ENCODE data around the gene CANT1.
"Not testable (repeated sequence)": the region's sequence is repeated elsewhere in the genome, so short reads cannot be mapped to it uniquely, and the experiment has no call there.

Gene CANT1

DNA sequence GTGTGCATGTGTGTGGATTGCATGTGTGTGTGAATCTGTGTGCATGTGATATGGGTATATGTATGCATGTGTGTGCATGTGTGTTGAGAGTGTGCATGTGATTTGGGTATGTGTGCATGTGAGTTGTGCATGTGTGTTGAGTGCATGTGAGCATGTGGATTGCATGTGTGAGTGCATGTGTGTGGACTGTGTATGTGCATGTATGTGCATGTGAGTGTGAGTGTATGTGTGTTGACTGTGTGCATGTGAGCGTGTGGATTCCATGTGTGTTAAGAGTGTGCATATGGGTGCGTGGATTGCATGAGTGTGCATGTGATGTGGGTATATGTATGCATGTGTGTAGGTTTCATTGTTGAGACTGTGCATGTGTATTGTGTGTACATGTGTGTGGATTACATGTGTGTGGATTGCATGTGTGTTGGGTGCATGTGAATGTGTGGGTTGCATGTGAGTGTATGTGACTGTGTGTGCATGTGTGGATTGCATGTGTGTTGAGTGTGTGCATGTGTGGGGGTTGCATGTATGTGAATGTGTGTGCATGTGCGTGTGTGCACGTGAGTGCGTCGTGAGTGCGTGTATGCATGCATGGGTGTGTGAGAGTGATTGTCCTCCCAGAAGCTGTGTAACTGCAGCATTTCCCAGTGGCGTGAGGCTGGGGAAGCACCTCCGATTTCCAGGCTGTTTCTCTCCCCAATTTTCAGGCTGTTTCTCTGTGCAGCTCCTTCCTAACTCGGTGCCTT, 33.8 kb upstream of the CANT1 start:
- no peak for DNase-seq

DNA sequence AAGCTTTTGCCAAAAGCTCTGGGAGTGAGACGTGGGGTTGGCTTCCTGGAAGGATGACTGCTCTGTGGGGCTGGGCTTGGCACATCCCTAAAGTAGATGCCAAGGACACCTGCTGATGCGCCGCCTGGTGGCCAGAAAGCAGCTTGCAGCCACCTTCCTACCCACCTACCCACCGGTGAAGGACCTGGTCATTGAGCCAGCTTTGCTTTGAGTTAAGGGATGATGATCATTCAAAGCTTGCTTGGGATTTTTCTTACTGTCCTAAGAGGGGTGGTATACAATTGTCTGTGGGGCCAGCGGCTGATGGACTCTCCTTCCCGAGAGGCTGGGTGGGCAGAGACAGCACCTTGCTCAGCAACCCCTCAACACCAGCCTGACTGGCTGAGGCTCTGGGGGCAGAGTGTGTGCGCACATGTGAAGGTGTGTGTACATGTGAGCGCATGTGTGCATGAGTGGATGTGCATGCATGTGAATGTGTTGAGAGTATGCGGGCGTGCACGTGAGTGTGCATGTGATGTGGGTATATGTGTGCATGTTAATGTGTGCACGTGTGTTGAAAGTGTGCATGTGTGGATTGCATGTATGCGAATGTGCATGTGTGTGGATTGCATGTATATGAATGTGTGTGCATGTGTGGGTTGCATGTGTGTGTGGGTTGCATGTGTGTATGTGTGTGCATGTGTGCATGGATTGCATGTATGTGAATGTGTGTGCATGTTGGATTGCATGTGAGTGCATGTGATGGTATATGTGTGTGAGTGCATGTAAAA, 33.0 kb upstream of the CANT1 start:
- peak; percentile 64 for DNase-seq

DNA sequence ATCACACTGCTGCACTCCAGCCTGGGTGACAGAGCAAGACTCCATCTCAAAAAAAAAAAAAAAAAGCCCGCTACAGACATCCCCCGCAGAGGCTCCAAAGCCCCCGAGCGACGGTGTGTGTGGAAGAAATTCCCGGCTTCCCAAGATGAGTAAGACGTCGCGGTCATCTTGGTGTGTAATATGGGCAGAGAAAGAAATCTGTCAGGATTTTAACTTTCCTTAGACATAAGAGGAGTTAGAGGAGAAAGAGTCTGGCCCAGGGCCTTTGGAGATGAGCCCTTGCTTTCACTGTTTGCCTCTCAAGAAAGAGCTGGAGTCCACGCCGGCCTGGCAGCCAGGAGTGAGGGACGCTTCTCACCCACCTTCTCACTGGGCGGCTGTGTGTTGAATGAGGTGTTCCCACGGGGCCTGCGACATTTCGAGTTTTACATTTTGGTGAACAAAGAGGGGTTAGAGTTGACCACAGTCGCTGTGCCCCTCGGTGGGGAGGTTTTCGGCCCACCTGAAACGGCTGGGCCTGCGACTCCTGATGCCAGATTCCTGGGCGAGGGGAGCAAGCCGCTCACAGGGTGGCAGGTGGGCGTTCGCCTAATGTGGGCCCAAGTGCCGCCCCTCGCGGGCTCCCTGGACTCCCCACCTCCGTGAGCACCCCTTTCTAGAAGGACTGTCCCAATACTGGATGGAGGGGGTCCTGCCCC, 32.3 kb upstream of the CANT1 start:
- DNase-seq, result no peak

DNA sequence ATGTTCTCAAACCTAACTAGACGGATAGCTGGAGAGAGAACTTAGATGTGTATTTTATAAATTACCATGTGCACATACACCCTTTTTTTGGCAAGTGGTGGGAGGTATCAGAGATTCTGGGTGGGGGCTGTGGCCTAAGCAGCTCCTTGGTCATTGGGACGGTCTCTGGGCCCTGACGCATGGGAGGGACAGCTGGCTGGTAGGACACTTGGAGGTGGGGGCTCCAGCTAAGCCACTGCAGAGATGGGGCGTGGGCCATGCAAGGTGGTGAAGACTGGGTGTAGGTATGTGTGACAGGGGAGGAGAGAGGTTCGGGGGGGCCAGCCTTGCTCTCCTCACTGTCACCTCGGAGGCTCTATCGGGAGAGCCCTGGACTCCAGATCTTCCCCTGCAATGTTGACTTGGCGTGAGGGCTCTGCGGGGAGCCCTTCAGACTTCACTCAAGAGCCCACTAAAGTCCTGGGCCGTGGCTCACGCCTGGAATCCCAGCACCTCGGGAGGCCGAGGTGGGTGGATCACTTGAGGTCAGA, 31.5 kb upstream of the CANT1 start:
- no peak for DNase-seq

DNA sequence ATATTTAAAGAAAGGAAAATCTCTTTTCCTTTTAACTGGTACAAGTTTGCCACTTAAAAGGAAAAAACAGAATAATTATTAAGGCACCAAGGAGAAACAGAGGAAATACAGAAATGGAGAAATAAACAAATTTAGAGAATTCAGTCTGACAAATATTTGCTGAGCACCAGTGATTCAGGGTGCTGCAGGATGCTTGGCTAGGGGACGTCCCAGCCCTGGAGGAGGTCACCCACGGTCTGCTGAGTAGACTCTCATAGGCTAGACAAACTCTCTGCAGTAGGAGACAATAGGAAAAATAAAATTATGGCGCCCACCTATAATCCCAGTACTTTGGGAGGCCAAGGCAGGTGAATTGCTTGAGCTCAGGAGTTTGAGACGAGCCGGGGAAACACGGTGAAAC, 30.3 kb upstream of the CANT1 start:
- DNase-seq, result no peak

DNA sequence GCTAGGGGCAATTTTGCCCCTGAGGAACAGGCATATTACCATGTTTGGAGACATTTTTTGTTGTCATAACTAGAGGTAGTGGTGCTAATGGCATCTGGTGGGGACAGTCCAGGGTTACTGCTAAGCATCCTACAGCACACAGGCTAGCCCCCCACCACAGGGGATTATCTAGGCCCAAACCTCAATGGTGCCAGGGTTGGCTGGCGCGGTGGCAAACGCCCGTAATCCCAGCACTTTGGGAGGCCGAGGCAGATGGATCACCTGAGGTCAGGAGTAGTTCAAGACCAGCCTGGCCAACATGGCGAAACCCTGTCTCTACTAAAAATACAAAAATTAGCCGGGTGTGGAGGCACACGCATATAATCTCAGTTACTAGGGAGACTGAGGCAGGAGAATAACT, 29.6 kb upstream of the CANT1 start:
- no peak for DNase-seq

DNA sequence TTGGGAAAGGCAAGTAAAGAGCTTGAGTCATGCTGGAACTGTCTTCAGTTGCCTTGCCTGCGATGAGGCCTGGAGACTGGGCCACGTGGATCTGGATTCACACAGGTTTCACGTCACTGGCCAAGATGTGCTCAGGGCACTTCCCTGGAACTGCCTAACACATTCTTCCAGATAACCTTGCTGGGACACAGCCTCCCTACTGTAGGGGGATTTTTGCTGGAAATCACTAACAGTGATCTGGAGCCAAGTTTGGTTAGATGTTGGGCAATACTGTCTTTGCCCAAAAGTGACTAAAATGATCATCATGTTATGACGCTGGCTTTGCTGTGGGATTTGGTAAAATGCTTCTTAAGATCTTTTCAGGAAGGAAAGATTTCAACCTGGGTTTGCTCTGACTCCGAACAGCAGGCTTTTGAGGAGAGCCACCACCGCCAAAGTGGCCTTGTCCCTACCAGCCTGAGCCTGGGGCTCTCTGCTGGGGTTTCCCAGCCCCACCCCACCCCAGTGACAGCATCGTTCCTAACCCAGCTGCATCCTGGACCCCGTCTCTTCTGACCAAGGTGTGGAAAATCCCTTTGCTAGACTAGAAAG, 29.1 kb upstream of the CANT1 start:
- peak; percentile 97 for DNase-seq

DNA sequence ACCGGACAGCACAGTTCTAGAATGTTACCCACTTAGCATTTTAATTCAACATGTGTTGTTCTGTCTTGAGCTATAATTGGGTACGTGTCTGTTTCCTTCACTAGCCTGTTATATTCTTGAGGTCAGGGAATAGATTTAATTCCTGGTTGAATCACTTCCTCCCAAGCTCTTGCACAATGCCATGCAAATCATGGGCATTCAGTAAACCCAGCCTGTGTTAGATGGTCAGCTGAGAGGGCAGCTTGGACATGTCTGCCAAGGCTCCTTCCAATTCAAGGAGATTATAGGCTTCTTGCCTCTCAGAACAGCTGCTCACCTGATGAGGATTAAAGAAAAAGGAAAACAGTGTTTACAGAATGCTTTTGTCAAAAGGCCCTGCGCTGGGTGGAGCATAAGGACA, 27.0 kb upstream of the CANT1 start:
- DNase-seq, result peak; percentile 95

DNA sequence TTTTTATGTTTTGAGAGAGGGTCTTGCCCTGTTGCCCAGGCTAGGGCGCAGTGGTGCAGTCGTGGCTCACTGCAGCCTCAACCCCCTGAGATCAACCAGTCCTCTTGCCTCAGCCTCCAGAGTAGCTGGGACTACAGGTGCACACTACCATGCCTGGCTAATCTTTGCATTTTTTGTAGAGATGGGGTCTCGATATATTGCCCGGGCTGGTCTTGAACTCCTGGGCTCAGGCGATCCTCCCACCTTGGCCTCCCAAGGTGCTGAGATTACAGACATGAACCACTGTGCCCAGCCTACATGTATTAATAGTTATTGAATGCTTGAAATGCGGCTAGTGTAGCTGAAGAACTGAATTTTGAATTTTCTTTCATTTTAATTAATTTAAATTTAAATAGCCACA, 26.6 kb upstream of the CANT1 start:
- DNase-seq, result no peak

DNA sequence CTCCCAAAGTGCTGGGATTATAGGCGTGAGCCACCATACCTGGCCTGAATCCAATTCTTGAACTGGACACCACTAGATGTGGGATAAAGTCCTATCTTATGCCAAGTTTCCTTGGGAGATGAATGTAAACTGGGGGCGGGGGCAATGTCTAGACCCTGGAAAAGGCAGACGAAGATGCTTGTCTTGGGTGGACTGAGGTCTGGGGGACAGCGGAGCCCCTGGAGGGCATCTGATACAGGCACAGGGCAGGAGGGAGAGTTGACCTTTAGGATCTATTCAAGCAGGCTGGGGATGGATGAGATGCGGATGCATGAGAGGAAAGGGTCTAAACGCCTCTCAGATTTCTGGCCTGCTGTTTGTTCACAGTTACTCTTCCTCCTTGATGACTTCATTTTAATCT, 26.1 kb upstream of the CANT1 start:
- DNase-seq, result no peak

DNA sequence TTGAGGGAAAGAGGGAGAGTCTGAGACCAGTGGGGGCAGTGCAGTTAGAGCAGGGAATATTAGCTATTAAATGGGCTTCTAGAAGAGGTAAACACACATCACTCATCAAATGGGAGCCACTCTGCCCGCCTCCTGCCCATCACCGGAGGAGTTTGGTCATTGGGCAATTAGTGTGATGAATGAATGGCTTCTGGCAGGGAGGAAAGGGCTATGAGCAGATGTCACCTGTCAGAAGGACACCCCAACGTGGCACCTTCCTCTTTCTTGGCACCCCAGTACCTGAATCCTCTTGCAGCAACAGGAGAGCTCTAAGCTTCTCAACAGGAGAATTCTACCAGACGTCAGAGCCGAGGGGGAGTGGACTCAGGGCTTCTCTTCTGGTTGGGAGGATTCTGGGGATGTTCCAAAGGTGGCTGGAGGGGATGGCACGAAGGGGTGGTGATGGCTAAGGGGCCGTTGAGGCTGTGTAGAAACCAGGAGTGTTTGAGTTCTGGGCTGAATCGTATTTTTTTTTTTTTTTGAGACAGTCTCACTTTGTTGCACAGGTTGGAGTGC, 25.4 kb upstream of the CANT1 start:
- no peak for DNase-seq

DNA sequence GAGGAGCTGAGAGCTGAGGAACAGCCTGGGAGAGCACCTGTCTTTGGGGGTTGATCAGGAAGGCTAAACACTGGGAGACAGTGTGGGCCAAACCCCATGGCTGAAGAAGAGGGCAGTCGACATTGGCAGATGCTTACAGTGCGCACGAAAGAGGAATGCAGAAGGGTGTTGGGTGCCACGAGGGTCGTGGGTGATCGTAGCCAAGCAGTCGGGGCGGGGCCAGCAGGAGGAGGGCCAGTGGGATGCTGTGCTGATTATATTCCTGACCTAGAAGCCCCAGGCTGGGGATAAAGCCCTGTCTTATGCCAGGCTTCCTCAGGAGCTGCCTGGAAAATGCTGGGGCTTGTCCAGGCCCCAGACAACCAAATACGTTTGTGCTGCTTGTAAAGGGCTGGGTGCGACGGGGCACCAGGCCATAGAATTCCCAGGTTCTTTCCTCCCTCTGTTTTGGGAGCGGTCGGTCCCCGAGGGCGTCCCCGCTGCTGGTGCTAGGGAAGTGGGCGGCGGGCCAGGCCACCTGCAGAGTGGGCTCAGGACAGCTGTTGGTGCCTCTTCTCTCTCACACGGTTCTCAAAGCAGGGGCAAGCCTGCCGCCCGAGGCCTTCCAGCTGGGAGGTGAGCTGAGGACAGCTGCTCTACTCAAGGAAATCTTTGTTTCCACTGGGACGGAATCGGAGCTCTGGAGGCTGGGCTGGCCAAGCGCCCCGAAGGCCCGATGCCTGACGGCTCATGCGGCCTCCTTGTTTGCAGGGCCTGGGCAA, 24.4 kb upstream of the CANT1 start:
- DNase-seq, result no peak

DNA sequence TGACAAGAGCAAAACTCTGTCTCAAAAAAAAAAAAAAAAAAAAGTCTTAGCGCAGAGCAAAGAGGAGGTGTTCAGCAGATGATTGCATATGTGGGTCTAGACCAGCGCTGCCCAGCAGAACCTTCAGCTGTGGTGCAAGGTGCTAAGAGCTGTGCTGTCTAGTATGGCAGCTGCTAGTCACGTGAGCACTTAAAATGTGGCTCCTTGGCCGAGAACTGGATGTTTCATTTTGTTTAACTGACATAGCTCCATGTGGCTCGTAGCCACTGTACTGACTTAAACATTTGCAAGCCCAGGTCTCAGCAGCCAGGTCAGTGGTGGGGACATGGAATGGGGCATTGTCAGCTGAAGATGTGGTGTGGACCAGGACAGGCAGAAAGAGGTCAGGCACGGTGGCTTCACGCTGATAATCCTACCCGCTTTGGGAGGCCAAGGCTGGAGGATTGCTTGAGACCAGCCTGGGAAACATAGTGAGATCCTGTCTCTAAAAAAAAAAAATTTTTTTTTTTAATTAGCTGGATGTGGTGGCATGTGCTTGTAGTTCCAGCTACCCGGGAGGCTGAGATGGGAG, 23.6 kb upstream of the CANT1 start:
- no peak for DNase-seq

DNA sequence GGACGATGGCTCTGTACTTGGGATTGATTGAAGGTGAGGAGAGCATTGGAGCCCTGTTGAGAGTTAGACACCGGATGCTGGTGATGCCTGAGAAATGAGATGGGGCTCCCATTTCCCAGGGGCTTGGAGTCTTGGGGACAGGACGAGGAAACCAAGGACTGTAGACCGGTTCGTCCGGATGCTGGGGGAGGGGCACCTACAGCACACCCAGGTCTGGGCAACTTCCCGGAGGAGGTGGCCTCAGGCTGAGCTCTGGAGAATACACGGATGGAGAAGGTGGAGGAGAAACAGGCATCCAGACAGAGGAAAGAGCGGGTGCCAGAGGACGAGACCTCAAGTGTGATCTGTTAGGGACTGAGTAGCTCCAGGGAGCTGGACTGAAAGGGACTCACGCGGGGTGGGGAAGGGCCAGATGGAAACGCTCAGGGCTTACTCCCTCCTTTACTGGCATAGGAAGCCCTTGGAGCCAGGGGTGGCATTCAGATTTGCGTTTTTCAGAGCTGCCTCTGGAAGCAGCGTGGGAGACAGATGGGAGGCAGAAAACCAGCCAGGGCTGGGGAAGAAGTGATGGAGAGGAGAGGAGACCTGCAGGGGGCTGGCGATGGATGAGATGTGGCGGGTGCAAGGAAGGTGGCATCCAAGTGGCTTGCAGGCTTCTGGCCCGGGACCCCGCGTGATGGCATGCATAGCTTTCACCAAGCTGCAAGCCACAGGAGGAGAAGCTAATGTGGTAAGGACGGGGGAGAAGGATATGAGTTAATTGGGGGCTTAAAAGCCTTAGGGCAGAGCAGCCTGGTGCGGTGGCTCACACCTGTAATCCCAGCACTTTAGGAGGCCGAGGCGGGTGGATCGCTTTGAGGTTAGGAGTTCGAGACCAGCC, 22.7 kb upstream of the CANT1 start:
- DNase-seq, result no peak

DNA sequence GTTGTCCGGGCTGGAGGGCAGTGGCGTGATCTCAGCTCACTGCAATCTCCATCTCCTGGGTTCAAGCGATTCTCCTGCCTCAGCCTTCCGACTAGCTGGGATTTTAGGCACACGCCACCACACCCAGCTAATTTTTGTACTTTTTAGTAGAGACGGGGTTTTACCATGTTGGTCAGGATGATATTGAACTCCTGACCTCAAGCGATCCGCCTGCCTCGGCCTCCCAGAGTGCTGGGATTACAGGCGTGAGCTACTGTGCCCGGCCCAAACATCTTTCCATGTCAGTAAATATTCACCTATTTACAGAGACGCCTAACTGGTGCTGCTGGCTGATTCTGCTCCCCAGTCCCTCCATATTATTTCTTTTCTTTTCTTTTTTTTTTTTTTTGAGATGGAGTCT, 21.1 kb upstream of the CANT1 start:
- not testable (repeated sequence) for DNase-seq

DNA sequence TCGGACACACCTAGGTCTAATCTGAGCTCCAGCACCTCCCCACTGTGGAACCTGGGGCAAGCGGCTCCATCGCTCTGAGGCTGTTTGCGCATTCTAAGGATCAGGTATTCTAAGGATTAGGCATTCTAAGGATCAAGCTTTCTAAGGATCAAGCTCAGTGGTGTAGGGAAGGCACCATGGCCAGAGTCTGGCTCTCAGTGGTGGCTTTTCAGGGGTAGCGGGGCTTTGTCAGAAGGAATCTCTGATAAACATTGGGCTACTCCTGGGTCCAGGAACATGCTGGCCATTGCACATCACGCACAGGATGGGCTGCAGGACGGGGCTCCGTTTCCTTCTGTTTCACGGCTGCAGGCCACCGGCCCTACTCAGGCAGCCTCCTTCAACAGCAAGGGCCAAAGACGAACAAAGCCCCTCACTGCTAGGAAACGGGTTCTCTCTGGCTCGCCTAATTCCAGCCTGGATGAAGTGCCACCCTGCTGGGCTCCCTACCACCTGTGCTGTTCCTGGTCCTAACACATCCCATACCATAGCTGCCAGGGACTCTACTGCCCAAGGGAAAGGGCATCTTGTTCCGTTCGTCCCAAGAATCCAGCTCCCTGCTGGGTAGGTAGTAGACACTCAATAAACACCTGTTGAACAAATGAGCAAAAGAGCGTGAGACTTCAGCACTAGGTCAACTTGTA, 19.9 kb upstream of the CANT1 start:
- no peak for DNase-seq

DNA sequence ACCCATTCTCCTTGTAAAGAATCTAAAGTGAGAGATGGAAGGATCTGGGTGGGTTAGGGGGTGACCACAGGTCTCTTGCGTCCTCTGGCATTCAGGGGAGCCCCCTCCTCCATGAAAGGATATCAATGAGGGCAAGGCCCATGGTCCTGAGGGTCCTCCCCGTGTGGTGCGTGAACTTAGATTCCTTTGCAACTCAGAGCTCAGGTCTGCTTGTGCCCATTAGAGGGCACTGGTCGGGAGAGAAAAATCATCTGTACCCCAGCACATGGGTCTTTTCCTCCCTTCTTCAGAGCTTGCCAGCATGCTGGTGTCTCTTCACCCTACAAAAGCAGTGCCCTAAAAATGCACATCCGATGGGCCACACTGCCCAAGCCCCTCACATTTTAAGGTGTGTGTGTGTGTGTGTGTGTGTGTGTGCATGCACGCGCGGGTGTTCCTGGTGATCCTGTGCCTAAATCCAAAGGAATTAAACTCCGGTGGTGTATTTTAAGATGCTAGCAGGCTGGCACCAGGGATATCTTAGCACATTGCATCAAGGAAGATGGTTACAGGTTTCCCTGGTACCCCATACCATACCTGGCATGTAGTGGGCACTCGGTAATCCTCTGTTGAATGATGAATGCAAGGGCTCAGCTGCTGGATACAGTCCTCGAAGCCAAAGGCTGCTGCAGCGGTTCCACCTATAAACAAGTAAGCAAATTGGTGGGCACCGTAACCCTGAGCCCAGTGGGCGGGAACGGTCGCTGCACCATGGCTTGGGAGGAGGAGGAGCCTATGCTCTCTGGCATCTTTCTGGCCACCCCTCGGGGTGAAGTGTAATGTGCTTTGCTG, 19.1 kb upstream of the CANT1 start:
- DNase-seq, result no peak

DNA sequence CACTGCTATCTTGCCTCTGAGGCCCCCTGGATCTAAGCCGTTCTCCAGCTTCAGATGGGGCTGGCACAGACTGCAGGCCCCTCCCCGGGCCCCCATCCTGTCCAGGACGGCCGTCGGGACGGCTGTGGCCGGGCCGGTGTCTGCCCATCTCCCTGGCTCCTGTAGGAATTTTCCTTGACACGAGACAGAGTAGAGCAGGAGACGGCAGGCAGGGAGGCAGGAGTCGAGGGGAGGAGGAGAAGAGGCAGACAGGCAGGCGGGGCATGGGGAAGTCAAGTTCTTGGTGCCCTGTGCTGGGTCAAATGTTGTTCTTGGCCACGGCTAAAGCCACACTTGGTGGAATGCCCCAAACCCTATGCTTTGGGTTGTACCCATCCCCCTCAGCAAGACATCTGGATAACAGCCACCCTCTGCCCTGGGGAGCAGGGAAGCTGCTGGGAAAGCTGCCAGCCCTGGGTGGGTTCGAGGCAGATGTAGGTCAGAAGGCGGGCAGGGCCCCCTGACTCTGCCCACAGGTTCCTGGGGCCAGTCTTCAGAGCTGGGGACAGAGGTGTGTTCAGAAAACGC, 18.4 kb upstream of the CANT1 start:
- no peak for DNase-seq
